Measurements from ENCODE around the gene HOXA3. TPM values are rescaled to one million over a fixed set of nuclear protein-coding genes. Genes with fewer than 3 reads are reported as not detected.

The HOXA3 gene
- total RNA-seq, 1 experiment from 2014 or later, result not detected

DNA sequence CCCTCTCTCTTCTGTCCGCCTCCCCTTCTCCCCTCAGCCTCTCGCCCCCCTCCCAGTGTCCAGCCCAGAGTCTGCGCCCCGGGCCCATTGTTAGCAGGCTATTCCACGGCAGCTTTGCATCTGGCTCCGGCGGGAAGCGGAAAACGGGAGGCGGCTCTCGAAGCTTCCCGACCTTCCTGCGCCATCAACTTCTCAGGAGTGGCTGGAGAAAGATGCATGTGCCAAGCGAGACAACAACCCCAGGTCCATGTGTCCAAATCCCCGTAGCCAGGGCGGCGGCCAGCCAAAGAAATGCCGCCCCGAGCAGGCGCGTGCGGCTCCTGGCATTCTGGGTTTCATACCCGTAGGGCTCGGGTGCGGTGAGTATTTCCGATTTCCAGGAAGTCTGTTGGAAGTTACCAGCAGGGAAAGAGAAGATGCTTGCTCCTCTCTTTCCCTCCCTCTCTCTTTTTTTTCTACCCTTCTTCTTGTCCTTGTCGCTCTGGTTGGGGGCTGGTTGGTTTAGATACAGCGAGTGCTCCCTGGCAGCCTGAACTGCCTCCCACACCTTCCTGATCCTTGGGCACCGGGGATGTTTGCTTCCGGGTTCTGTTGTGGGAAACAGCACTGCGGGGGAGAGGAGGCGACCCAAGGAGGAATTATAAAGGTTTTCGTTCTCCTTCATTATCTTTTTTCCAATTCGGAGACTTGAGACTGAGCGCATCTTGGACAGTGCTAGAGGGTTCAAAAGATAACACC, 48.7 kb downstream of the HOXA3 start:
- Histone ChIP-seq H3K18ac (ENCODE audit: insufficient read length, low read depth, low read length) (no peak overlapping the region), H3K27ac (ENCODE audit: insufficient read length, low read depth, low read length) (no peak overlapping the region), H3K56ac (ENCODE audit: insufficient read length, low read depth, low read length) (no peak overlapping the region), H3K23ac (ENCODE audit: insufficient read length, low read depth, low read length) (no peak overlapping the region), H2AK5ac (ENCODE audit: insufficient read length, low read length) (no peak overlapping the region), H2BK20ac (ENCODE audit: low read depth, low read length, poor library complexity, severe bottlenecking) (no peak overlapping the region), H2BK120ac (ENCODE audit: low read depth, low read length, poor library complexity, severe bottlenecking) (no peak overlapping the region), H2BK15ac (ENCODE audit: low read depth, low read length) (no peak overlapping the region), H3K79me2 (ENCODE audit: insufficient read depth, low read length) (no peaks in the 10 kb centered on the region), H3K4ac (ENCODE audit: low read depth, low read length) (no peak overlapping the region), H3K27me3 (ENCODE audit: insufficient read depth, low read length) (peaks cover 98% of the 10 kb centered on the region), H2AFZ (ENCODE audit: low read length) (no peak overlapping the region), H3T11ph (ENCODE audit: low read length) (no peak overlapping the region), H2BK12ac (ENCODE audit: insufficient read length, low read depth, low read length) (no peak overlapping the region), H4K91ac (ENCODE audit: insufficient read length, low read depth, low read length) (no peak overlapping the region), H3K79me1 (ENCODE audit: insufficient read depth, low read depth, low read length, poor library complexity, severe bottlenecking) (no peaks in the 10 kb centered on the region), H4K8ac (replicated peaks; ENCODE audit: insufficient read length, low read depth, low read length) (no peak overlapping the region), H3K4me2 (ENCODE audit: insufficient read depth, insufficient read length, low read length) (no peak overlapping the region), H3K9ac (ENCODE audit: extremely low read depth, insufficient read length, low read length) (no peak overlapping the region), H4K20me1 (ENCODE audit: control insufficient read depth, insufficient read depth, insufficient read length) (peaks cover 2% of the 10 kb centered on the region), H2BK5ac (ENCODE audit: insufficient read length, low read length) (no peak overlapping the region), H3K14ac (ENCODE audit: insufficient read depth, low read length) (no peak overlapping the region), H3K23me2 (ENCODE audit: insufficient read length, low read depth, low read length, poor library complexity, severe bottlenecking) (no peaks in the 10 kb centered on the region), H4K5ac (ENCODE audit: insufficient read length, low read depth, low read length) (no peak overlapping the region), H3K4me1 (ENCODE audit: insufficient read depth, low read length) (no peaks in the 10 kb centered on the region), H3K9me3 (ENCODE audit: control insufficient read depth, low read depth, low read length) (no peaks in the 10 kb centered on the region)
- Mint-ChIP-seq H3K4me3 (peak overlapping the region in 1 of 2 experiments; percentile 11; a peak in 1 of 5 replicates), H3K27ac (no peak overlapping the region), H3K27me3 (ENCODE audit: low read depth) (peaks cover 100% of the 10 kb centered on the region), H3K36me3 (ENCODE audit: insufficient read depth in 1 of 3, low read depth in 3 of 3) (no peaks in the 10 kb centered on the region), H3K9me3 (peaks cover 8 to 22% of the 10 kb centered on the region in 2 experiments), H3K4me1 (peaks cover 13 to 44% of the 10 kb centered on the region in 2 experiments)
- no peak for DNase-seq
- TF ChIP-seq, protein P1, sequence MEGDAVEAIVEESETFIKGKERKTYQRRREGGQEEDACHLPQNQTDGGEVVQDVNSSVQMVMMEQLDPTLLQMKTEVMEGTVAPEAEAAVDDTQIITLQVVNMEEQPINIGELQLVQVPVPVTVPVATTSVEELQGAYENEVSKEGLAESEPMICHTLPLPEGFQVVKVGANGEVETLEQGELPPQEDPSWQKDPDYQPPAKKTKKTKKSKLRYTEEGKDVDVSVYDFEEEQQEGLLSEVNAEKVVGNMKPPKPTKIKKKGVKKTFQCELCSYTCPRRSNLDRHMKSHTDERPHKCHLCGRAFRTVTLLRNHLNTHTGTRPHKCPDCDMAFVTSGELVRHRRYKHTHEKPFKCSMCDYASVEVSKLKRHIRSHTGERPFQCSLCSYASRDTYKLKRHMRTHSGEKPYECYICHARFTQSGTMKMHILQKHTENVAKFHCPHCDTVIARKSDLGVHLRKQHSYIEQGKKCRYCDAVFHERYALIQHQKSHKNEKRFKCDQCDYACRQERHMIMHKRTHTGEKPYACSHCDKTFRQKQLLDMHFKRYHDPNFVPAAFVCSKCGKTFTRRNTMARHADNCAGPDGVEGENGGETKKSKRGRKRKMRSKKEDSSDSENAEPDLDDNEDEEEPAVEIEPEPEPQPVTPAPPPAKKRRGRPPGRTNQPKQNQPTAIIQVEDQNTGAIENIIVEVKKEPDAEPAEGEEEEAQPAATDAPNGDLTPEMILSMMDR (conservative IDR thresholded peaks at IDR 0.05), result no peak
- no CpG with 5 or more reads among the region's 35 CpGs for WGBS (ENCODE audit: extremely low coverage, insufficient read length, low lambda C conversion rate)

Data from H9 (cell line).